WERI-Rb-1 (cell line): ENCODE data around the gene ZNF619.

Source experiments
- DNase-seq: peaks from one replicate; pipeline ENCODE4 v3.0.0-alpha.2; 2020
- H3K27ac ChIP-seq: fragments of 250-450 bp; sonication (Bioruptor Pico); 2 replicates; pipeline ENCODE4 v1.5.1; 2020; ENCODE audit warnings: mild to moderate bottlenecking, moderate library complexity
- H3K27me3 ChIP-seq: fragments of 250-450 bp; sonication (Bioruptor Pico); 2 replicates; pipeline ENCODE4 v1.5.1; 2021; ENCODE audit warnings: mild to moderate bottlenecking, low read depth, moderate library complexity; ENCODE audit not compliant: insufficient read depth, severe bottlenecking
- H3K36me3 ChIP-seq: fragments of 250-450 bp; sonication (Bioruptor Pico); 2 replicates; pipeline ENCODE4 v1.5.1; 2020; ENCODE audit warnings: mild to moderate bottlenecking, moderate library complexity
- H3K4me3 ChIP-seq: 2 replicates; pipeline ENCODE4 v1.5.1; 2011; ENCODE audit warnings: low read depth, mild to moderate bottlenecking, control low read depth, low read length
- H3K9me3 ChIP-seq: fragments of 250-450 bp; sonication (Bioruptor Pico); 2 replicates; pipeline ENCODE4 v1.5.1; 2021; ENCODE audit warnings: mild to moderate bottlenecking, moderate library complexity; ENCODE audit not compliant: severe bottlenecking
- CTCF ChIP-seq: IDR thresholded peaks from 2 replicates; pipeline ENCODE4 v1.5.1; 2011; ENCODE audit warnings: low read depth, mild to moderate bottlenecking, control low read depth, inconsistent platforms, low read length

ZNF619 gene

GRCh38 chr3:40476478-40477470, at the start of gene ZNF619:
Gene ZNF619 (plus strand): TSS chr3:40477122. CDS start chr3:40477980, 858 bp downstream.
- H3K36me3 ChIP-seq, result peaks cover 11% of the 10 kb centered on the region
- no peaks in the 10 kb centered on the region for H3K27me3 ChIP-seq
- DNase-seq, result peak; percentile 73
- H3K27ac ChIP-seq, result peak within 1 kb of the TSS; percentile 74
- TF ChIP-seq CTCF, result no peak
- peak within 1 kb of the TSS; percentile 75 for H3K4me3 ChIP-seq
- H3K9me3 ChIP-seq, result no peaks in the 10 kb centered on the region

DNA sequence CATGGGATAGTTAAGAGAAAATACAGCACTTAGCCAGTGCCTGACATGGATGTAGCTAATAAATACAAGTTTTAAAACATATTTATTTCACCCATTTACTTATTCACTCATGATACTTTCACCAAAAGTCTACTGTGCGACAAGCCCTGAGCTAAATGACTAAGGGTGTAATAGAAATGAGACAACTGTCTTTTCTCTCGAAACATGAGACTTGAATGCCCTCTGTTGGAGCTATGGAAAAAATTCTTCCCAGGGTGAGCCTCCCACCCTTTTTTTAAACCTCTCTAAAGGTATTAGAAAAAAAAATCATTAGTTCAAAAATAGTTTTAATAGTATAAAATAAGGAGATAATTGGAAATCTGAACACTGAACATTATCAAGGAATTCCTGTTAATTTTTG, 44.1 kb upstream of the ZNF619 start:
- Histone ChIP-seq H3K27ac (no peak overlapping the region), H3K9me3 (no peaks in the 10 kb centered on the region), H3K27me3 (no peaks in the 10 kb centered on the region), H3K4me3 (no peak overlapping the region), H3K36me3 (no peaks in the 10 kb centered on the region)
- no peak for DNase-seq
- no peak for TF ChIP-seq CTCF

DNA sequence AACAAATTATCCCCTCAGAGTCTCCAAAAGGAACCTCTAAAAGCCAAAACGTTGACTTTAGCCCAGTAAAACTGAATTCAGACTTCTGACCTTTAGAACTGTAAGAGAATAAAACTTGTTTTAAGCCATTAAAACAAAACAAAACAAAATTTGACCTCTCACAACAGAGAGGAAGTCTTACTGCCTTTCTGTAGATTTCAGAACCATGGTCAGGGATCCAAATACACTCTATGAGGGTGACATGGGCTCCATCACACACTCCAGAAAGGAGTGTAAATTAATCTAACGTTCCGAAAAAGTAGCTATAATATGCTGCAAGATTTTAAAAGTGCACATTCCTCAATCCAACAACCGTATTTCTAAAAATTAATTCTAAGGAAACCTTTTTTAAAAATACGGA, 39.0 kb upstream of the ZNF619 start:
- no peak overlapping the region for H3K27ac ChIP-seq

DNA sequence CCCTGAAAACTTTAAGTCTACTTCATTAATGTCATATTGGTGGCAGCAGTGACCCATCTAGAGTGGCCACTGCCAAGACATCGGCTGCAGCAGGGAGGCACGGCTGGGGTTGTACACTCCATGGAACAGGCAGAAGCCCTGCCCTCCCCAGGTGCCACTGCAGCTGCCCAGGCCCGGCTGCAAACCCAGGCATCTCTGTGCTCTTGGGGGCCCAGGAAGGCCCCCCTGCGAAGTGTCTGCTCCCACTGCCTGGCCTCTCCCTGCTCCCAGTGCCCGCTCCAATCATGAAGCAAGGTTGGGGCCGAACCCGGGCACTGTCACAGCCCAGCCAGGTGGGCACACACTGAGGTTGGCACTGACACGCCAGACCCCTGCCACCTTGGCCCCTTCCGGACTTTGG, 31.9 kb upstream of the ZNF619 start:
- Histone ChIP-seq H3K9me3 (no peaks in the 10 kb centered on the region), H3K36me3 (no peaks in the 10 kb centered on the region), H3K4me3 (no peak overlapping the region), H3K27me3 (no peaks in the 10 kb centered on the region), H3K27ac (no peak overlapping the region)
- no peak for TF ChIP-seq CTCF
- no peak for DNase-seq

More for the DNA sequence above, 39.0 kb upstream of the ZNF619 start:
- DNase-seq, result no peak
- H3K27me3 ChIP-seq, result no peaks in the 10 kb centered on the region
- no peak for TF ChIP-seq CTCF
- H3K4me3 ChIP-seq, result no peak overlapping the region
- H3K9me3 ChIP-seq, result no peaks in the 10 kb centered on the region
- no peaks in the 10 kb centered on the region for H3K36me3 ChIP-seq

DNA sequence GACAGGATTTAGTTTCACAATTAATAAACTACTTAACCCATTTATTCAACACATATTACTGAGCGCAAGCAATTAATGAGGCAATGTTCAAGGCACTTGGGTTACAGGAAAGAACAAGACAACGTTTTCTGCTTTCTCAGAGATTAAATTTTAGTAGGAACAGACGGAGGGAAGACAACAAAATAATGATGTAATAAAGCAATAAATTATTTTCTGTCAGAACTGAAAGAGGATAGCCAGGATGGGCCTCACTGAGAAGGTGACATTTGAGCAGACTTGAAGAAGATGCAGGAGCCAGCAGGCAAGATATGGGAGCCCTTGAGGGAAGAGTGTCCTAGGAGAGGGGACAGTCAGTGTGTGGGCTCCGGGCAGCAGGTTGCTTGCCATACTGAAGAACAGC, 31.0 kb upstream of the ZNF619 start:
- no peaks in the 10 kb centered on the region for H3K27me3 ChIP-seq
- no peaks in the 10 kb centered on the region for H3K36me3 ChIP-seq
- no peak overlapping the region for H3K27ac ChIP-seq
- no peak for TF ChIP-seq CTCF
- no peaks in the 10 kb centered on the region for H3K9me3 ChIP-seq
- no peak overlapping the region for H3K4me3 ChIP-seq
- DNase-seq, result no peak
